Sciatic nerve (tissue), 2 donors: ENCODE results near the gene PPP1R1B. TPM values are rescaled to one million over a fixed set of nuclear protein-coding genes. Genes with fewer than 3 reads are reported as not detected.
A peak's percentile ranks its signal among the peaks of the same experiment; 100 is the strongest.

ENCODE experiments used
- ATAC-seq: fragments of 200-7000 bp; cut with Tn5 transposase; one replicate; pipeline ENCODE4 v1.9.1; 2020; ENCODE audit warnings: mild to moderate bottlenecking, moderate library complexity
- DNase-seq: peaks from one replicate; pipeline ENCODE4 v3.0.0-alpha.2; 2020; ENCODE audit warnings: low spot score
- intact Hi-C: fragments of 100-400 bp; cut with DNase I; formaldehyde crosslinking; loops from one replicate; pipeline ENCODE4 v1.14.2; 2022
- total RNA-seq: library from RNA; stranded (reverse); fragmentation: NEBNext Ultra II Directional; extraction: Animal tissue kit (Norgen Biotek cat#: 25700); gene quantifications from one replicate; pipeline ENCODE4 v1.2.1, GENCODE V29; 2021
- donor health status: DM: no; HTN: no; CAD: no.
- donor health status: DM: no; HTN: no; CAD: no.

The PPP1R1B gene
- total RNA-seq, 1 donor from 2014 or later, result 3.3 TPM

GRCh38 chr17:39672522-39673334 lies 46.0 kb downstream of the PPP1R1B start:
- ATAC-seq (no peak), DNase-seq (no peak)
- intact Hi-C loops, result loop anchor here (5.0 kb wide), 1 partner anchor 50 kb away; no protein-coding TSS in a partner anchor

- intact Hi-C loops, result loop anchor here (5.0 kb wide), 1 partner anchor 51 kb away; no protein-coding TSS in a partner anchor
- DNase-seq (no peak), ATAC-seq (no peak)
Observed at GRCh38 chr17:39673335-39674081, 46.8 kb downstream of the PPP1R1B start.

GRCh38 chr17:39674179-39674578 lies 47.4 kb downstream of the PPP1R1B start:
- intact Hi-C loops, result loop anchor here (5.0 kb wide), 1 partner anchor 52 kb away; no protein-coding TSS in a partner anchor
- DNase-seq (no peak), ATAC-seq (no peak)

GRCh38 chr17:39674702-39675389 lies 48.1 kb downstream of the PPP1R1B start:
- intact Hi-C loops, result loop anchor here (5.0 kb wide), 1 partner anchor 53 kb away; no protein-coding TSS in a partner anchor
- ATAC-seq (peak; percentile 61), DNase-seq (no peak)

GRCh38 chr17:39675390-39676082 lies 48.8 kb downstream of the PPP1R1B start:
- intact Hi-C loops, result no loop called here
- DNase-seq, result no peak

GRCh38 chr17:39676198-39676819 lies 49.6 kb downstream of the PPP1R1B start:
- intact Hi-C loops, result no loop called here
- DNase-seq (no peak), ATAC-seq (peak; percentile 23)

More at GRCh38 chr17:39675390-39676082, 48.8 kb downstream of the PPP1R1B start:
- ATAC-seq, result peak; percentile 13

GRCh38 chr17:39677072-39677471 lies 50.3 kb downstream of the PPP1R1B start:
- ATAC-seq, result no peak
- no peak for DNase-seq
- intact Hi-C loops, result no loop called here

- ATAC-seq (no peak), DNase-seq (no peak)
- intact Hi-C loops, result no loop called here
Observed at GRCh38 chr17:39677542-39678339, 51.0 kb downstream of the PPP1R1B start.

GRCh38 chr17:39678340-39679116 lies 51.8 kb downstream of the PPP1R1B start:
- ATAC-seq (no peak), DNase-seq (no peak)
- intact Hi-C loops, result no loop called here

- no peak for DNase-seq
- intact Hi-C loops, result no loop called here
- ATAC-seq, result no peak
Observed at GRCh38 chr17:39679521-39680192, 52.9 kb downstream of the PPP1R1B start.

GRCh38 chr17:39683295-39683939 lies 56.7 kb downstream of the PPP1R1B start:
- no peak for ATAC-seq
- intact Hi-C loops, result no loop called here
- DNase-seq, result no peak

- no peak for ATAC-seq
- no peak for DNase-seq
- intact Hi-C loops, result no loop called here
Observed at GRCh38 chr17:39684369-39685192, 57.8 kb downstream of the PPP1R1B start.
